Measurements from ENCODE around the gene MCCC1.
"Not testable (repeated sequence)": the region's sequence is repeated elsewhere in the genome, so short reads cannot be mapped to it uniquely, and the experiment has no call there.

The MCCC1 gene

DNA sequence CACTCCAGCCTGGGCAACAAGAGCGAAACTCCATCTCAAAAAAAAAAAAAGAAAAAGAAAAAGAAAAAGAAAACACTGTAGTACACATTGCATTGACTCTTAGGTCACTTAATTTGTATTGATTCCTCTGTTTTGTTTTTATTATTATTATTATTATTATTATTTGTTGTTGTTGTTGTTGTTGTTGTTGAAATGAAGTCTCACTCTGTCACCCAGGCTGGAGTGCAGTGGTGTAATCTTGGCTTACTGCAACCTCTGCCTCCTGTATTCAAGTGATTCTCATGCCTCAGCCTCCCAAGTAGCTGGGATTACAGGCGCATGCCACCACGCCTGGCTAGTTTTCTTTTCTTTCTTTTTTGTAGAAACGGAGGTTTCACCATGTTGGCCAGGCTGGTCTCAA lies 8.1 kb upstream of the MCCC1 start:
- FAIRE-seq; DNase-seq (ENCODE audit: extremely low spot score, insufficient read length, low read depth): not testable (repeated sequence)

DNA sequence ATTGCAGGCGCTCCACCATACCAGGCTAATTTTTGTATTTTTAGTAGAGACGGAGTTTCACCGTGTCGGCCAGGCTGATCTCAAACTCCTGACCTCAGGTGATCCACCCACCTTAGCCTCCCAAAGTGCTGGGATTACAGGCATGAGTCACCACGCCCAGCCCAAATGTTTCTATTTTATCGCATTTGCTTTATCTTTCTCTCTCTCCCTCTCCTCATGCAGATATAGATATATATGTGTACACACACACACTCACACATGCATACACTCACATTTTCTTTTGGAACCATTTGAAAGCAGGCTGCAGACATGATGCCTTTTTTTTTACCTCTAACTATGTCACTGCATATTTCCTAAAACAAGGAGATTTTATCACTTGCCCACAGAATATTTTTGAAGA lies 7.3 kb upstream of the MCCC1 start:
- no peak for DNase-seq (ENCODE audit: extremely low spot score, insufficient read length, low read depth)
- no peak for FAIRE-seq

DNA sequence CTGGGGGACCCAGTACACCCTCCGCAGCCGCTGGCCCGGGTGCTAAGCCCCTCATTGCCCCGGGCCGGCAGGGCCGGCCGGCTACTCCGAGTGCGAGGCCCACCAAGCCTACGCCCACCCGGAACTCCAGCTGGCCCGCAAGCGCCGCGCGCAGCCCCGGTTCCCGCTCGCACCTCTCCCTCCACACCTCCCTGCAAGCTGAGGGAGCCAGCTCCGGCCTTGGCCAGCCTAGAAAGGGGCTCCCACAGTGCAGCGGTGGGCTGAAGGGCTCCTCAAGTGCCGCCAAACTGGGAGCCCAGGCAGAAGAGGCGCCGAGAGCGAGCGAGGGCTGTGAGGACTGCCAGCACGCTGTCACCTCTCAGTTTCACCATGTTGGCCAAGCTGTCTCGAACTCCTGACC lies 4.7 kb upstream of the MCCC1 start:
- FAIRE-seq; DNase-seq (ENCODE audit: extremely low spot score, insufficient read length, low read depth): not testable (repeated sequence)

GRCh38 chr3:183101040-183101439 lies 1.7 kb upstream of the MCCC1 start:
- FAIRE-seq; DNase-seq (ENCODE audit: extremely low spot score, insufficient read length, low read depth): not testable (repeated sequence)

DNA sequence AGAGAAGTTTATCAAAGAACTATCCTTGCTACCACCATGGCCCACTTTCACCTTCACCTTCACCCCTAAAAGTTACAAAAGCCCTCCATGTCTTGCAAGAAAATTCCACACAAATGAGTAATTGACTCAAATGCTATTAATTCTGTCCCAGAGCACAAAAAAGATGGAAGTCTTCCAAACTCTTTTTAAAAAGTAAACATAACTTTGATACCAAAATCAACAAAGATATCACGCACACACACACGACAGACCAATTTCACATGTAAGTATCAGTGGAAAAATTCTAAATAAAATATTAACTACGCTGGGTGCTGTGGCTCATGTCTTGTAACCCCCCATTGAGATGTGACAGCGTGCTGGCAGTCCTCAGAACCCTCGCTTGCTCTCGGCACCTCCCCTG lies 1.1 kb upstream of the MCCC1 start:
- FAIRE-seq (no peak), DNase-seq (ENCODE audit: extremely low spot score, insufficient read length, low read depth) (no peak)

DNA sequence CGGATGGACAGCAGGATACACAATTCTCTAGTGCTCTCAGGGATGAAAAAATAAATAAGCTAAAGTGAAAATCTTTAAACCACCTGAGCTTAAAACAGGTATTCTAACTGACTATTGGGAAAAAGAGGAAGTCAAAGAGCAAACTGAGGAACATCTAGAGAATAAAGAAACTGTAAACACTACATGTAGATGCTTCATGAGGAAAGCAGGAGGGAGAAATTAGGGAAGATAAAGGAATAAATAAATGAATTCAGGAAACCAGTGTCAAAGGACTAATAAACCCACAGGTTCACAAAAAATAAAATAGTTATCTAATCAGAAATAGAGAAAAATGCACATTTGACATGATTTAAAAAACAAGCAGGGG lies 525 bp upstream of the MCCC1 start:
- DNase-seq (ENCODE audit: extremely low spot score, insufficient read length, low read depth) (no peak), FAIRE-seq (no peak)

GRCh38 chr3:183098536-183099025 lies 715 bp downstream of the MCCC1 start:
- FAIRE-seq, result peak; percentile 26
- no peak for DNase-seq (ENCODE audit: extremely low spot score, insufficient read length, low read depth)

GRCh38 chr3:183094711-183095110 lies 4.6 kb downstream of the MCCC1 start:
- no peak for FAIRE-seq
- no peak for DNase-seq (ENCODE audit: extremely low spot score, insufficient read length, low read depth)

DNA sequence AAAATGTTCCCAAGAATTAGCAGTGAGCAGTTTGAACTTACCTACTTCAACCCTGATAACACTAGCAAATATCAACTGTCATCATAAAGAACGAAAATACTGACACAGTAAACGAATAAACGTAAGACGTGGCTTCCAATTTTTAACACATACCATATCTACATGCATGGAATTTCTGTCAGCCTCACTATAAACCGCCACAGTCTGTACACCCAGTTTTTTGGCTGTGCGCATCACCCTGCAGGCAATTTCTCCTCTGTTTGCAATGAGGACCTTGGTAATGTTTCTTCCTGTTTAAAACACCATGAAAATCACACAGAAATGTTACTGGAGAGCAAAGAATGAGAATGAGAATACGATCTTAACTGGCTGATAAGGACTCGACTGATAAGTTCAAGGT lies 7.0 kb downstream of the MCCC1 start:
- DNase-seq (ENCODE audit: extremely low spot score, insufficient read length, low read depth) (no peak), FAIRE-seq (no peak)

DNA sequence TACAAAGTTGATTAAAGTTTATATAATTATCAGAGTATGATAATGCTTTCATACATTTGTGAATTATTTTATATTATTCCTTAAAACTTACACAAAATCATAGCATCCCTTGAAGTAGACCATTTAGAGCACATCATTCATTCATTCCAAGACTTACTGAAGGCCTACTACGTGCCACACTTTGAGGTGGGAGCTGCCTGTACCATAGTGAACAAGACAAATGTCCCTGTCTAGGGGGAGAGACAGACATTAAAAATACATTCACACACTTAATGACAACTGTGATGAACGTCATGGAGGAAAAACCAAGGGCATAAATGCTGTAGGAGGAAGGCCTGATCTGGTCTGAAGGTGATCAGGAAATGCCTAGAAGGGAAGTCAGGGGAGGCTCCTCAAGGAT lies 12.1 kb downstream of the MCCC1 start:
- no peak for DNase-seq (ENCODE audit: extremely low spot score, insufficient read length, low read depth)
- no peak for FAIRE-seq

DNA sequence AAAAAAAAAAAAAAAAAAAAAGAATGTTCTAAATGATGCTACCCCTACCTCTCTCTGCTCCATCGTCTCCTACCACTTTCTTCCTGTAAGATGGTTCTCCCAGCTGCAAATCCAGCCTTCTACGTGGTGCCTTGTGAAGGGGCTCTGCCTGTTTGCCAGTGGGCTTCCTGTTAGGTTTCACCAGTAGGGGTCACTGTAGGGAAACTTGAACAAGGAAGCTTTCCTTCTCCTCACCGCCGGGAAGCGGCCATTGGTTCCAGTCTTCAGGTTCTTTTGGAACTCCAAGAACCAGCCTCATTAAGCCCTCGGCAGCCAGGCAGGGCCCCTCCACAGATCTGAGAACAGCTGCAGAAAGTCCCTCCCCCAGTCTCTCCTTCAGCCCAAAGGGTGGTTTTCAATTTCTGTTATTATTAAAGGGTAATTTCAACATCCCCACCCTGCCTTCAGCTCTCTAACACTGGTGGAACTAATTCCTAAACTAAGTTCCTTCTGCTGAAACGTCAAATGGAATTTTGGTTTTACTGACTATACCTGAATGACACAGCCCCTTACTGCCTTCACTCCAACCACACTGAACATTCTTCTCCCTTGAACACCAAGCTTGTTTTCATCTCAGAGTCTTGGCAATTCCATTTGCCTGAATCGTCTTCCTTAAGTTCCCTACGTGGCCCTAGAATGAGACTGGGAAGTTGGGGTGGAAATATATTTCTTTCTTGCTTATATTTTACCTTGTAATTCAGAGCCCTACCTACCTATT lies 13.5 kb downstream of the MCCC1 start:
- DNase-seq (ENCODE audit: extremely low spot score, insufficient read length, low read depth) (no peak), FAIRE-seq (no peak)

- no peak for DNase-seq (ENCODE audit: extremely low spot score, insufficient read length, low read depth)
- no peak for FAIRE-seq
These were observed 16.9 kb downstream of the MCCC1 start for GRCh38 chr3:183082355-183082915.

DNA sequence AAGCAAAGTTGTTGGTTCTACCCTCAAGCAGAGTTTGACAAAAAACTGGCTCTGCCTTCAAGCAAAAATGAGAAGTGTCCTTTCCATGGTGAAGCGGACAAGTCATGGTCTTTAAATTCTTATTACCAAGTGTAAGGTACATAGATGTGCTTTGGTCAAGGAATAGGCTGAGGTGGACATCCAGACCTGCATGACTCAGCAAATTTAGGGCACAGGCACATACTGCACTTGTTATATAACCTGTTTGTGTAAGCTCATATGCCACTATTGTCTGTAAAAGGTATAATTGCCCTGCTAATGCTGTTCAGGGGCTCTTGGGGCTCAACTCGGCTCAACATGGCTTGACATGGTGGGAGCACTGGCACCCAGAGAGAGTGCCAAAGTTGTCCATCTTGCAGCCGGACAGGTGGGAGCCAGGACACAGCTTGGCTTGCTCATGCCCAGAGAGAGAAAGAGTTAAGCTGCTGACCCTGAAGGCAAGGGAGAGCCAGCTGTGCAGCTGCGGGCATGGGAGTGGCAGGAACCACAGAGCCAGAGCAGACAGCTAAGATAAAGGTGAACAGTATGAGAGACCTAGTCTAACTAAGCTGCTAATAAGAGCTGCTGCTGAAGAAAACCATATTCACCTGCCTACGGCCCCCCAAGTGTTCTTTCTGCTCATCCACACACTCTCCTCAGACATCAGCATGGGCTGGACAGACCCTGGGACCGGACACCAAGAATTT lies 17.7 kb downstream of the MCCC1 start:
- no peak for FAIRE-seq

GRCh38 chr3:183080628-183081027 lies 18.7 kb downstream of the MCCC1 start:
- no peak for FAIRE-seq
- no peak for DNase-seq (ENCODE audit: extremely low spot score, insufficient read length, low read depth)

More for the DNA sequence above, 17.7 kb downstream of the MCCC1 start:
- no peak for DNase-seq (ENCODE audit: extremely low spot score, insufficient read length, low read depth)

DNA sequence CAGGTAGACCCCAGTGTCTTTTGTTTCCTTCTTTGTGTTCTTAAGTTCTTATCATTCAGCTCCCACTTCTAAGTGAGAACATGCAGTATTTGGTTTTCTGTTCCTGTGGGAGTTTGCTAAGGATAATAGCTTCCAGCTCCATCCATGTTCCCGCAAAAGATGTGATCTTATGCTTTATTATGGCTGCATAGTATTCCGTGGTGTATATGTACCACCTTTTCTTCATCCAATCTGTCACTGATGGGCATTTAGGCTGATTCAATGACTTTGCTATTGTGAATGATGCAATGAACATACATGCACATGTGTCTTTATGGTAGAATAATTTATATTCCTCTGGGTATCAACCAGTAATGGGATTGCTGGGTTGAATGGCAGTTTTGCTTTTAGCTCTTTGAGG lies 24.4 kb downstream of the MCCC1 start:
- DNase-seq (ENCODE audit: extremely low spot score, insufficient read length, low read depth) (no peak), FAIRE-seq (no peak)

GRCh38 chr3:183074261-183074660 lies 25.0 kb downstream of the MCCC1 start:
- FAIRE-seq (no peak), DNase-seq (ENCODE audit: extremely low spot score, insufficient read length, low read depth) (no peak)

GRCh38 chr3:183073839-183074238 lies 25.5 kb downstream of the MCCC1 start:
- FAIRE-seq (no peak), DNase-seq (ENCODE audit: extremely low spot score, insufficient read length, low read depth) (no peak)

DNA sequence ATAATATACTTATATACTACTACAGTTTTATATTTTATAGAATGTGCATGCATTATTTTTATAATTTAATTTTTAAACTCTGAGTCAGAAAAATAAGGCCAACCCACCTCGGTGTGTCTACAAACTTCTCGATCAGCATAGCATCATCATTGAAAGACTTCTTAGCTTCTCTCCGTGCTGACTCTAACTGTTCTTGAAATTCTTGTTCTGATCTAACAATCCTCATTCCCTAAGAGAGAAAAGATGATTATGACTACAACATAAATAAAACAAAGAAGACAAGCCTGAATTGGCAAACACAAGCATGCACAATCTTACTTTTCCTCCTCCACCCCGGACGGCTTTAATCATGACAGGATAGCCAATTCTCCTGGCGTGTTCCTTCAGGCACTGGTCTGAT lies 28.4 kb downstream of the MCCC1 start:
- FAIRE-seq (no peak), DNase-seq (ENCODE audit: extremely low spot score, insufficient read length, low read depth) (no peak)

GRCh38 chr3:183069086-183069485 lies 30.2 kb downstream of the MCCC1 start:
- FAIRE-seq (no peak), DNase-seq (ENCODE audit: extremely low spot score, insufficient read length, low read depth) (no peak)

- not testable (repeated sequence) for DNase-seq (ENCODE audit: extremely low spot score, insufficient read length, low read depth); FAIRE-seq
These were observed 32.4 kb downstream of the MCCC1 start for GRCh38 chr3:183066891-183067290.

- no peak for FAIRE-seq
These were observed 34.8 kb downstream of the MCCC1 start for GRCh38 chr3:183064475-183064874.

More at GRCh38 chr3:183064475-183064874, 34.8 kb downstream of the MCCC1 start:
- DNase-seq (ENCODE audit: extremely low spot score, insufficient read length, low read depth), result no peak
